Activated T-cell treated with anti-CD3 and anti-CD28 coated beads, Interleukin-2, amount 50 U/mL, for 72 hours (primary cell): Measurements from ENCODE around the gene ANKRD20A1. TPM values are rescaled to one million over a fixed set of nuclear protein-coding genes. Genes with fewer than 3 reads are reported as not detected.
A peak's percentile ranks its signal among the peaks of the same experiment; 100 is the strongest.
"Not testable (repeated sequence)": the region's sequence is repeated elsewhere in the genome, so short reads cannot be mapped to it uniquely, and the experiment has no call there.

ENCODE experiments used
- ATAC-seq, 2 donors: fragments of 150-1000 bp; cut with Tn5 transposase; replicated peaks in 1 of 2; 2 replicates each; pipeline ENCODE4 v1.10.0; 2021; ENCODE audit warnings: moderate library complexity in 2 of 2, mild to moderate bottlenecking in 1 of 2
- DNase-seq, 2 donors: peaks; one replicate each; pipeline ENCODE4 v3.0.0; 2021 to 2022; ENCODE audit warnings: mixed read lengths in 1 of 2
- H3K27ac Mint-ChIP-seq: one replicate; pipeline ENCODE4 v1.8.0; 2022; ENCODE audit warnings: mild to moderate bottlenecking, moderate library complexity, mixed read lengths
- H3K27me3 Mint-ChIP-seq: one replicate; pipeline ENCODE4 v1.8.0; 2022; ENCODE audit warnings: low read depth, mixed read lengths
- H3K36me3 Mint-ChIP-seq, 2 donors: one replicate each; pipeline ENCODE4 v1.8.0; 2022; ENCODE audit warnings: mixed read lengths in 2 of 2, mild to moderate bottlenecking in 1 of 2; ENCODE audit not compliant: insufficient read depth in 2 of 2
- H3K4me1 Mint-ChIP-seq: one replicate; pipeline ENCODE4 v1.8.0; 2022; ENCODE audit warnings: low read depth, mixed read lengths
- H3K4me3 Mint-ChIP-seq, 2 donors: one replicate each; pipeline ENCODE4 v1.8.0; 2022; ENCODE audit warnings: mild to moderate bottlenecking in 2 of 2, mixed read lengths in 2 of 2, moderate library complexity in 2 of 2
- H3K9me3 Mint-ChIP-seq, 2 donors: one replicate each; pipeline ENCODE4 v1.8.0; 2022; ENCODE audit warnings: mixed read lengths in 2 of 2
- total RNA-seq, 2 donors: library from RNA; stranded (reverse); gene quantifications; one replicate each; pipeline ENCODE4 v1.2.3, GENCODE V29; 2022

The ANKRD20A1 gene
- total RNA-seq: 1 to 10 TPM; 3.0 to 6.3 TPM

DNA sequence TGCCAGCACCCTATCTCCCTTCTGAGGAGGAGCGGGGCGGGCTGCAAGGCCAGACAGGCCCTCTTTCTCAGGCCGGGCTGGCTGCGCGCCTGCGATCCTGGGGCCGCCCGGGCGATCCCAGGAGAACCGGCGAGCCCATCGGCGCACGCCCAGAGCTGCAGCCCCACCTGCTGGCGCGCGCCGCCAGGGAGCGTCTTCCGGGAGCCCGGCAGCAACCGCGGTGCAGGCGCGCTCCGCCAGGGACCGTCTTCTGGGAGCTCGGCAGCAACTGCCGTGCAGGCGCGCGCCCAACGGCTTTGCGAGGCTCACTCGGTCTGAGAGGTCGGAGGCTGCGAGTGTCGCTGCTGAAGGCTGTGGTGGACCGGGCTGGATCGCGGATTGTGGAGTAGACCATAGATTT lies at the start of gene ANKRD20A1:
Gene ANKRD20A1 (plus strand): TSS at position 61 of the 400 bp plus-strand sequence. CDS start 496 bp downstream, outside the sequence.
- DNase-seq: peak in 1 of 2 donors; percentile 37
- H3K4me3 Mint-ChIP-seq: peak within 1 kb of the TSS in 1 of 2 donors; percentile 83
- H3K27ac Mint-ChIP-seq, H3K9me3 Mint-ChIP-seq, H3K27me3 Mint-ChIP-seq, H3K36me3 Mint-ChIP-seq, H3K4me1 Mint-ChIP-seq: not testable (repeated sequence)
- peak in 1 of 2 donors; percentile 47 for ATAC-seq

DNA sequence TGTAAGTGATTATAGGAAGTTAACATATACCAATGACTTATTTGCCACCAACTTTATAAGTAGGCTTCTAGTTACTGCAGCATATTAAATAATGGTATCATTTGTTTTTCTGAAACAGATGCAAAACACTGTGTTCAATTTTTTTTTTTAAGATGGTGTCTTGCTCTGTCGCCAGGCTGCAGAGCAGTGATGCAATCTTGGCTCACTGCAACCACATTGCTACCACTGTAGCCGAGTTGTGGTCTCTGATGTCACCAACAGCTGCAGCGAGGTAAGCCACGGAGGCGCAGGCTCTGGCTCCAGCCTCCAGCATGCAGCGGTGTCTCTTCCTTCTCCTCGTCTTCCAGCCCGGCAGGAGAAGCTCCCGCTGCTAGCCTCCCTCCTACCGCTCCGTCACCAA lies 26.6 kb upstream of the ANKRD20A1 start:
- not testable (repeated sequence) for H3K9me3 Mint-ChIP-seq, H3K4me3 Mint-ChIP-seq, H3K27ac Mint-ChIP-seq, ATAC-seq, H3K27me3 Mint-ChIP-seq, H3K36me3 Mint-ChIP-seq, H3K4me1 Mint-ChIP-seq
- DNase-seq: peak; percentile 55 to 57
